PC-9 (cell line): ENCODE results near the gene KCNIP1. TPM values are rescaled to one million over a fixed set of nuclear protein-coding genes. Genes with fewer than 3 reads are reported as not detected.

Source experiments
- BruUV-seq: library from RNA; stranded (reverse); fragments of 400-500 nt; replicated peaks from 2 replicates; lab custom pipeline; 2021; lab: Mats Ljungman, UMichigan
- CTCF ChIA-PET: fragments of 300-600 bp; sonication (Branson Sonifier 250); formaldehyde crosslinking; loops from one replicate; lab custom pipeline; 2022; ENCODE audit warnings: antibody characterized with exemption; lab: Charles Lee
- POLR2A ChIA-PET: fragments of 300-600 bp; sonication (Branson Sonifier 250); formaldehyde crosslinking; loops from one replicate; lab custom pipeline; 2022; ENCODE audit warnings: antibody characterized with exemption; ENCODE audit not compliant: unreplicated experiment; lab: Charles Lee
- DNase-seq, 2 experiments: peaks; one replicate each; pipeline versions ENCODE4 v3.0.0 to v3.0.0-alpha.2; 2015 to 2022; ENCODE audit warnings: mixed read lengths in 1 of 2
- H2AFZ ChIP-seq: fragments of 200-600 bp; sonication (generic); 2 replicates; pipeline ENCODE4 v1.8.1; 2017; ENCODE audit warnings: antibody characterized with exemption
- H3F3A ChIP-seq: fragments of 200-600 bp; sonication (generic); 2 replicates; pipeline ENCODE4 v1.8.1; 2017; ENCODE audit warnings: antibody characterized with exemption, mild to moderate bottlenecking, low read depth; ENCODE audit not compliant: insufficient read depth
- H3K27ac ChIP-seq: fragments of 200-600 bp; sonication (generic); 2 replicates; pipeline ENCODE4 v1.6.1; 2016; ENCODE audit warnings: mixed run types
- H3K27me3 ChIP-seq: fragments of 200-600 bp; sonication (generic); 2 replicates; pipeline ENCODE4 v1.6.1; 2016; ENCODE audit warnings: low read depth, mixed run types; ENCODE audit not compliant: insufficient read depth
- H3K36me3 ChIP-seq: fragments of 200-600 bp; sonication (generic); 2 replicates; pipeline ENCODE4 v1.6.1; 2016; ENCODE audit warnings: low read depth, mixed run types
- H3K4me1 ChIP-seq: fragments of 200-600 bp; sonication (generic); replicated peaks from 2 replicates; pipeline ENCODE4 v1.6.1; 2016; ENCODE audit warnings: mixed run types; ENCODE audit not compliant: insufficient read depth
- H3K4me2 ChIP-seq: fragments of 200-600 bp; sonication (generic); 2 replicates; pipeline ENCODE4 v1.6.1; 2017; ENCODE audit warnings: mixed run types
- H3K4me3 ChIP-seq: fragments of 200-600 bp; sonication (generic); 2 replicates; pipeline ENCODE4 v1.6.1; 2016; ENCODE audit warnings: mixed run types
- H3K79me2 ChIP-seq: fragments of 200-600 bp; sonication (generic); 2 replicates; pipeline ENCODE4 v1.6.1; 2017; ENCODE audit warnings: low read depth, mixed run types
- H3K9me2 ChIP-seq: fragments of 200-600 bp; sonication (generic); 2 replicates; pipeline ENCODE4 v1.8.1; 2017; ENCODE audit warnings: mild to moderate bottlenecking; ENCODE audit not compliant: insufficient read depth
- H3K9me3 ChIP-seq: fragments of 200-600 bp; sonication (generic); 2 replicates; pipeline ENCODE4 v1.8.1; 2016; ENCODE audit warnings: low read depth; ENCODE audit not compliant: insufficient read depth
- H4K20me1 ChIP-seq: fragments of 200-600 bp; sonication (generic); 2 replicates; pipeline ENCODE4 v1.8.1; 2017; ENCODE audit not compliant: insufficient read depth
- CTCF ChIP-seq: fragments of 200-600 bp; sonication (generic); conservative IDR thresholded peaks from 2 replicates; pipeline ENCODE4 v1.6.1; 2017; ENCODE audit warnings: mixed run types, antibody characterized with exemption, mild to moderate bottlenecking, moderate library complexity
- EZH2 ChIP-seq: fragments of 200-600 bp; sonication (generic); IDR thresholded peaks from 2 replicates; pipeline ENCODE4 v1.8.0; 2017; ENCODE audit warnings: antibody characterized with exemption, low read depth
- intact Hi-C: fragments of 100-400 bp; cut with micrococcal nuclease; formaldehyde crosslinking; loops from one replicate; pipeline ENCODE4 v1.10.0; 2022; ENCODE audit not compliant: unreplicated experiment
- total RNA-seq: library from RNA; stranded (reverse); gene quantifications from 2 replicates; pipeline ENCODE4 v1.2.3, GENCODE V29; 2021

KCNIP1 gene
- total RNA-seq, 1 experiment from 2014 or later = not detected

DNA sequence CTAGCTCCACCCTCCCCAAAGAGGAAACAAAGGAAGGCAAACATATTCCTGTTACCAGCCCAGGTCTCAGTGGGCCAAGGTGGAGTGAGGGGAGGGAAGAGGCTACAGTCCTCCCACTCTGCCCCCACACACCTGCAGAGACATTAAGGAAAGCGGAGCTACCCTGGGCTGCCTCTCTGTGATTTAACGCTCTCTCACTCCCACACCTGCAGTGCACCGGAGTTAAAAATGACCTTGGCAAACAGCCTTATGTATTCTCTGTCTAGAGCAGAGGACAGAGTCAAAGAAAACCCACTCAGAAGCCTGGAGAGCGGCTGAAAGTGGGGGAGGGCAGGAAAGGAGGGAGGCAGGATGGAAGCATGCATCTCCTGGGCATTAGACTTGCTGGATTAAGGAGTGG lies 32.7 kb downstream of the KCNIP1 start:
- POLR2A ChIA-PET = interaction anchor here (0.7 kb wide), 1 partner anchor 468 kb away, joined by 5 read pairs; no protein-coding TSS in a partner anchor
- CTCF ChIA-PET = no interaction called here
- DNase-seq = no peak
- Histone ChIP-seq H3K9me2 (no peaks in the 10 kb centered on the region), H3K4me2 (no peak overlapping the region), H2AFZ (no peak overlapping the region), H3K4me1 (peaks cover 30% of the 10 kb centered on the region), H3K36me3 (no peaks in the 10 kb centered on the region), H3K79me2 (no peaks in the 10 kb centered on the region), H3K27ac (no peak overlapping the region), H4K20me1 (no peaks in the 10 kb centered on the region), H3K9me3 (no peaks in the 10 kb centered on the region), H3F3A (peaks cover 9% of the 10 kb centered on the region; the same call in 1 of the 2 replicates), H3K4me3 (no peak overlapping the region), H3K27me3 (no peaks in the 10 kb centered on the region)
- intact Hi-C loops = no loop called here
- TF ChIP-seq CTCF (no peak), EZH2 (no peak)
- BruUV-seq = no TSS peak

DNA sequence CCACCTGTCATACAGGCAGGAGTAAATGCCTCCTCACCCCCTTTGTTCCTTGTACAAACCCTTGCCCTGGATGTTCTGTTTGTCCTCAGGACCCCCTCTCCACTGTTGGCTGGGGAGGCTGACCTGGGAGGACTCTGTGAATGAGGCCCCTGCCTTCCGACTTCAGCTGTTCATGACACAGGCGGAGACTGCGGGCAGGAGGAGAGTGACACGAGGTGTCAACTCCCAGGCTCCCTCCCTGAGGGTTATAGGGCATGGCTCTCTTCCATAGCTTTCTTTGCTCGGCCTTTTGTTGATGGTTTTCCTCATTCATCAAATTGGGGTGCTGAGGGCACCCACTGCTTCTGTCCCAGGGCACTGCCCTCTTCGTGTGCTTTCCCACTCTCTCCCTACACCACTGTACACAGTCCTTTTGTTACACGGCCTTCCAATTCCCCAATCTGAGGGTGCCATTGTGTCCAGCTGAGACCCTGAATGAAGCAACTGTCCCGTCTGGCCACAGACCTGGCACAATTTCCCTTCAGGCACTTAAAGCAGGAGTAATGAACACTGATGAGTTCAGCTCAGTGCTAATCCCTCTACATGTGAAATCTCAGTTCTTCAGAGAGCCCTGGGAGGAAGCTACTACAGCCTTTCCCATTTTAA lies 33.8 kb downstream of the KCNIP1 start:
- POLR2A ChIA-PET = no interaction called here
- no TSS peak for BruUV-seq
- TF ChIP-seq CTCF (no peak), EZH2 (no peak)
- Histone ChIP-seq H2AFZ (no peak overlapping the region), H3K4me3 (no peak overlapping the region), H3K9me3 (no peaks in the 10 kb centered on the region), H3K4me1 (peaks cover 29% of the 10 kb centered on the region), H3K9me2 (no peaks in the 10 kb centered on the region), H3K79me2 (no peaks in the 10 kb centered on the region), H3F3A (peaks cover 9% of the 10 kb centered on the region; the same call in 1 of the 2 replicates), H3K36me3 (no peaks in the 10 kb centered on the region), H4K20me1 (no peaks in the 10 kb centered on the region), H3K4me2 (no peak overlapping the region), H3K27me3 (no peaks in the 10 kb centered on the region), H3K27ac (no peak overlapping the region)
- CTCF ChIA-PET = no interaction called here
- intact Hi-C loops = no loop called here
- no peak for DNase-seq

DNA sequence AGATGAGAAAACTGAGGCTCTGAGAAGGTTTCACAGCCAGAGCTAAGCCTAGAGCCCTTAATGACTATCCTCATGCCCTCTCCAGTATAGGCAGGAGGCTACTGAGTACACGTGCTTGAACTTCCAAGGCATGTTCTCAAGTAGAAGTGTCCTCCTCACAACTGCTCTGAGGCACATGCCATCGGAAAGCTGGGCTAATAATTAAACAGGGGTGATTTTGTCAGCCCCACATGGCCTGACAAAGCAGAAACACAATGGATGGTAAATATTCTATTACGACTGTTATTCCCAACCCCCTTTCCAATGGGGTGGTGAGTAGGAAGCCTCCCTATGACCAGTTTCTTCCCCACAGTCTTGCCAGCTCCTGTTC lies 34.3 kb downstream of the KCNIP1 start:
- no TSS peak for BruUV-seq
- no peaks in the 10 kb centered on the region for H4K20me1 ChIP-seq
- no peaks in the 10 kb centered on the region for H3K79me2 ChIP-seq
- no peak overlapping the region for H3K27ac ChIP-seq
- intact Hi-C loops = no loop called here
- H3K27me3 ChIP-seq = no peaks in the 10 kb centered on the region
- ChIA-PET POLR2A (no interaction called here), CTCF (no interaction called here)
- TF ChIP-seq EZH2 (no peak), CTCF (no peak)
- no peak overlapping the region for H3K4me2 ChIP-seq
- no peak overlapping the region for H3K4me3 ChIP-seq
- peaks cover 24% of the 10 kb centered on the region for H3K4me1 ChIP-seq
- DNase-seq = no peak
- H3K9me3 ChIP-seq = no peaks in the 10 kb centered on the region
- no peaks in the 10 kb centered on the region for H3K36me3 ChIP-seq
- H3F3A ChIP-seq = peaks cover 9% of the 10 kb centered on the region; the same call in 1 of the 2 replicates
- no peak overlapping the region for H2AFZ ChIP-seq
- no peaks in the 10 kb centered on the region for H3K9me2 ChIP-seq
